Mesenchymal stem cell (in vitro differentiated cells and primary cell): Measurements from ENCODE around the gene KIAA0232.
A peak's percentile ranks its signal among the peaks of the same experiment; 100 is the strongest.

Source experiments
- DNase-seq: peaks from one replicate; pipeline ENCODE4 v3.0.0-alpha.2; 2013
- H2AFZ ChIP-seq: one replicate; pipeline ENCODE4 v1.6.1; 2013; ENCODE audit warnings: low read depth, mild to moderate bottlenecking, control low read depth, inconsistent platforms, low read length, moderate library complexity
- H2AK5ac ChIP-seq: 2 replicates; pipeline ENCODE4 v1.6.1; 2013; ENCODE audit warnings: low read length, moderate library complexity, mild to moderate bottlenecking, inconsistent platforms; ENCODE audit not compliant: severe bottlenecking
- H2BK120ac ChIP-seq: one replicate; pipeline ENCODE4 v1.6.1; 2013; ENCODE audit warnings: low read depth, mild to moderate bottlenecking, inconsistent platforms, low read length, moderate library complexity
- H2BK12ac ChIP-seq, 2 experiments: one replicate each; pipeline ENCODE4 v1.6.1; 2013; ENCODE audit warnings: inconsistent platforms in 2 of 2, low read length in 2 of 2, mild to moderate bottlenecking in 2 of 2, moderate library complexity in 2 of 2, control low read depth in 1 of 2
- H2BK15ac ChIP-seq: one replicate; pipeline ENCODE4 v1.6.1; 2013; ENCODE audit warnings: mild to moderate bottlenecking, low read depth, inconsistent platforms; ENCODE audit not compliant: poor library complexity, severe bottlenecking
- H2BK5ac ChIP-seq: 2 replicates; pipeline ENCODE4 v1.6.1; 2013; ENCODE audit warnings: low read depth, mild to moderate bottlenecking, low read length, control low read depth, inconsistent platforms; ENCODE audit not compliant: poor library complexity, severe bottlenecking
- H3K14ac ChIP-seq, 2 experiments: one replicate each; pipeline ENCODE4 v1.6.1; 2013; ENCODE audit warnings: inconsistent platforms in 2 of 2, low read length in 2 of 2, control low read depth in 1 of 2, mild to moderate bottlenecking in 1 of 2, moderate library complexity in 1 of 2
- H3K18ac ChIP-seq, 2 experiments: one replicate each; pipeline ENCODE4 v1.6.1; 2013; ENCODE audit warnings: inconsistent platforms in 2 of 2, low read length in 2 of 2, control low read depth in 1 of 2, low read depth in 1 of 2, mild to moderate bottlenecking in 1 of 2
- H3K23ac ChIP-seq, 2 experiments: one replicate each; pipeline ENCODE4 v1.6.1; 2013; ENCODE audit warnings: inconsistent platforms in 2 of 2, low read length in 2 of 2, mild to moderate bottlenecking in 2 of 2, moderate library complexity in 2 of 2, control low read depth in 1 of 2
- H3K27ac ChIP-seq: 2 replicates; pipeline ENCODE4 v1.5.1; 2013; ENCODE audit warnings: mild to moderate bottlenecking, moderate library complexity, low read length, control low read depth, inconsistent platforms; ENCODE audit not compliant: poor library complexity, severe bottlenecking
- H3K27me3 ChIP-seq, 2 experiments: 2 replicates each; pipeline versions ENCODE4 v1.6.1 to v1.7.0; 2013; ENCODE audit warnings: low read length in 2 of 2, mild to moderate bottlenecking in 2 of 2, moderate library complexity in 2 of 2, control low read depth in 1 of 2, inconsistent platforms in 1 of 2; ENCODE audit not compliant: control insufficient read depth in 1 of 2, insufficient read depth in 1 of 2
- H3K36me3 ChIP-seq, 2 experiments: 2 replicates each; pipeline versions ENCODE4 v1.6.1 to v1.7.0; 2013; ENCODE audit warnings: low read length in 2 of 2, control low read depth in 1 of 2, inconsistent platforms in 1 of 2, low read depth in 1 of 2, mild to moderate bottlenecking in 1 of 2; ENCODE audit not compliant: insufficient read depth in 2 of 2, control insufficient read depth in 1 of 2
- H3K4ac ChIP-seq, 2 experiments: one replicate each; pipeline ENCODE4 v1.6.1; 2013; ENCODE audit warnings: inconsistent platforms in 2 of 2, low read length in 2 of 2, mild to moderate bottlenecking in 2 of 2, moderate library complexity in 2 of 2, control low read depth in 1 of 2, low read depth in 1 of 2
- H3K4me1 ChIP-seq: 2 replicates; pipeline ENCODE4 v1.6.1; 2013; ENCODE audit warnings: low read depth, low read length, control low read depth; ENCODE audit not compliant: control insufficient read depth, insufficient read depth
- H3K4me2 ChIP-seq: 2 replicates; pipeline ENCODE4 v1.6.1; 2013; ENCODE audit warnings: low read length, mild to moderate bottlenecking, inconsistent platforms; ENCODE audit not compliant: poor library complexity, severe bottlenecking
- H3K4me3 ChIP-seq, 2 experiments: 2 replicates each; pipeline versions ENCODE4 v1.5.1 to v1.7.0; 2013; ENCODE audit warnings: low read length in 2 of 2, mild to moderate bottlenecking in 2 of 2, control low read depth in 1 of 2, low read depth in 1 of 2; ENCODE audit not compliant: insufficient read depth in 1 of 2
- H3K79me1 ChIP-seq: replicated peaks from 2 replicates; pipeline ENCODE4 v1.6.1; 2013; ENCODE audit warnings: mild to moderate bottlenecking, control low read depth, low read length, inconsistent platforms; ENCODE audit not compliant: poor library complexity, severe bottlenecking
- H3K9ac ChIP-seq: 2 replicates; pipeline ENCODE4 v1.7.0; 2013; ENCODE audit warnings: mild to moderate bottlenecking, low read length, moderate library complexity
- H3K9me3 ChIP-seq: 2 replicates; pipeline ENCODE4 v1.7.0; 2013; ENCODE audit warnings: mild to moderate bottlenecking, low read length; ENCODE audit not compliant: control insufficient read depth
- H4K8ac ChIP-seq: one replicate; pipeline ENCODE4 v1.6.1; 2013; ENCODE audit warnings: inconsistent platforms, mild to moderate bottlenecking, low read length, moderate library complexity
- H4K91ac ChIP-seq: one replicate; pipeline ENCODE4 v1.6.1; 2013; ENCODE audit warnings: mild to moderate bottlenecking, low read length, inconsistent platforms
- WGBS: methylation state at CpG from one replicate; pipeline ENCODE4 v1.1.7; 2013; ENCODE audit warnings: mixed read lengths; 5-methylcytosine and 5-hydroxymethylcytosine counted together

The KIAA0232 gene

GRCh38 chr4:6852582-6852981 is 70.1 kb downstream of the KIAA0232 start:
- Histone ChIP-seq H3K9me3 (peaks cover 11% of the 10 kb centered on the region), H2AFZ (no peak overlapping the region), H3K27ac (no peak overlapping the region), H3K4me3 (peak overlapping the region in 1 of 2 experiments; percentile 23), H2AK5ac (no peak overlapping the region), H3K14ac (no peak overlapping the region), H2BK120ac (no peak overlapping the region), H4K91ac (no peak overlapping the region), H3K23ac (no peak overlapping the region), H2BK15ac (no peak overlapping the region), H3K9ac (no peak overlapping the region), H2BK12ac (no peak overlapping the region), H4K8ac (no peak overlapping the region), H3K4me2 (no peak overlapping the region), H3K18ac (no peak overlapping the region), H3K79me1 (peaks cover 35% of the 10 kb centered on the region), H3K4me1 (peaks cover 5% of the 10 kb centered on the region), H2BK5ac (no peak overlapping the region), H3K4ac (no peak overlapping the region), H3K27me3 (no peaks in the 10 kb centered on the region), H3K36me3 (peaks cover 22 to 36% of the 10 kb centered on the region in 2 experiments)
- WGBS = 0% methylated on average over 1 of the region's 1 CpG
- DNase-seq = no peak

DNA sequence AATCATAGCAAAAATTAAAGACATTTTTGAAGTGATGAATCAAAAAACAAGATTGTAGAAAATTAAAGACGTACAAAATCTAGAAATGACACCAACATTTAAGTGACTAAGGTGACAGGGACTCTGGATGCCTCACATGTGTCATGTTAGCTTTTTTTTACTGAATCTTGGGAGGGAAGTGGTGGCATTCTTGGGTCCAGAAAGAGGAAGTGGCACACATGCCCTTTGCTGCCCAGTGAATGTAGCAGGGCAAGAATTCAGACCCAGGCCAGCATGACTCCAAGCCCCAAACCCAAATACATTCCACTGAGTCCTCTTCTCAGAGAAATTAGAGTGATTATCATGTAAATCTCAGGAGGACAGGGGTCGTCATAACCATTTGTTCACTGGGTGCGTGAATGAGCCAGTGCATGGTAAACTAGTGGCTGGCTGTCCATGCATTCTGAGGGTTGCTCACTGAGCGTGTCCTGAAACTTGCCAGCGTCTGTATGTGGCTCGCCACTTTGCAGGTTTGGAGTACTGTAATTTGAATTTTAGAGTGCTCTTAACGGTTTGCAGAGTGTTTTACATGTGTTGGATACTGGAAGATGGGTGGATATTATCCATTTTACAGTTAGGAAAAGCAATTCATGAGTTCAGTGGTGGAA is 71.7 kb downstream of the KIAA0232 start:
- Histone ChIP-seq H3K4me2 (no peak overlapping the region), H3K27me3 (no peaks in the 10 kb centered on the region), H3K4ac (no peak overlapping the region), H3K27ac (no peak overlapping the region), H4K91ac (no peak overlapping the region), H3K14ac (no peak overlapping the region), H3K4me3 (no peak overlapping the region), H3K36me3 (peaks cover 17 to 40% of the 10 kb centered on the region in 2 experiments), H3K4me1 (peaks cover 5% of the 10 kb centered on the region), H2BK120ac (no peak overlapping the region), H3K18ac (no peak overlapping the region), H2BK15ac (no peak overlapping the region), H2AK5ac (peak overlapping the region; percentile 36), H3K79me1 (peaks cover 34% of the 10 kb centered on the region), H3K9me3 (peaks cover 11% of the 10 kb centered on the region), H4K8ac (no peak overlapping the region), H3K23ac (no peak overlapping the region), H2BK12ac (no peak overlapping the region), H3K9ac (no peak overlapping the region), H2BK5ac (no peak overlapping the region), H2AFZ (no peak overlapping the region)
- 97% methylated on average over 6 of the region's 7 CpGs for WGBS
- DNase-seq = no peak

DNA sequence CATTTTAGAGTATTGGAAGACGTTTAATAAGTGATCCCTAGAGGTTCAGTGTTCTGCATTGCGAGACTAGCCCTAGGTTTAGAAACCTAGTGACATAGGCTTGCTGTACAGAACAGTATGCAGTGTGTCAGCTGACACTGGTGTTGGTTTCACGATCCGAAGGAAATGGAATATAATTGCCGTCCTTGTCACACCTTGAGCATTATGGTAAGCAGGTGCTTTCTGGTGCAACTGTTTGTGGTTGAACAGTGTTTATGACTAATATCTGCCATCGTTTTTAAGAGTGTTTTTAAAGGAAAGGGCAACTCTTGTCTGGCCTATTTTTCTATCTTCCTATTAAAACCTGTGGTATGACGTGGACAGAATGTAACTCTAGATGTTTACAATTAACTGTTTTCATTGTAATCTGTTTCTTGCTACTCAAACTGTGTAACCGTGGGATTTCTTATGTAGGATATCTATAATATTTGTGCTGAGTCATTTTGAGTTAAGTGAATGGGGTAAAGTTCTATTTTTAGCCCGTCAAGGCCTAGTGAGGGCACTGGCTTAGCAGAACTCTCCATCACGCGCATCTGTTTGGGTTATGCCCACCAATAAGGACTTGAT is 73.3 kb downstream of the KIAA0232 start:
- Histone ChIP-seq H3K4me2 (no peak overlapping the region), H3K4ac (peak overlapping the region in 1 of 2 experiments; percentile 35), H3K9ac (no peak overlapping the region), H2BK12ac (peak overlapping the region; percentile 50 to 95), H2AFZ (no peak overlapping the region), H4K8ac (peak overlapping the region; percentile 57), H2AK5ac (no peak overlapping the region), H2BK5ac (no peak overlapping the region), H2BK120ac (no peak overlapping the region), H3K36me3 (peaks cover 14 to 55% of the 10 kb centered on the region in 2 experiments), H3K27ac (peak overlapping the region; percentile 53), H3K4me3 (no peak overlapping the region), H3K4me1 (peaks cover 5% of the 10 kb centered on the region), H3K79me1 (peaks cover 34% of the 10 kb centered on the region), H4K91ac (peak overlapping the region; percentile 25), H3K9me3 (peaks cover 11% of the 10 kb centered on the region), H3K23ac (no peak overlapping the region), H3K27me3 (no peaks in the 10 kb centered on the region), H3K18ac (peak overlapping the region; percentile 73 to 91), H2BK15ac (no peak overlapping the region), H3K14ac (no peak overlapping the region)
- DNase-seq = peak; percentile 95
- WGBS = 44% methylated on average over 9 of the region's 11 CpGs

GRCh38 chr4:6856391-6856790 is 73.9 kb downstream of the KIAA0232 start:
- 100% methylated on average over 1 of the region's 2 CpGs for WGBS
- Histone ChIP-seq H3K27me3 (no peaks in the 10 kb centered on the region), H3K14ac (no peak overlapping the region), H2BK5ac (no peak overlapping the region), H4K8ac (no peak overlapping the region), H2AK5ac (no peak overlapping the region), H4K91ac (no peak overlapping the region), H3K4ac (no peak overlapping the region), H3K79me1 (peaks cover 37% of the 10 kb centered on the region), H3K23ac (no peak overlapping the region), H3K4me2 (no peak overlapping the region), H3K9ac (no peak overlapping the region), H2AFZ (no peak overlapping the region), H3K4me3 (no peak overlapping the region), H2BK120ac (no peak overlapping the region), H2BK12ac (no peak overlapping the region), H2BK15ac (no peak overlapping the region), H3K4me1 (peaks cover 5% of the 10 kb centered on the region), H3K36me3 (peaks cover 17 to 58% of the 10 kb centered on the region in 2 experiments), H3K18ac (no peak overlapping the region), H3K9me3 (peaks cover 11% of the 10 kb centered on the region), H3K27ac (no peak overlapping the region)
- no peak for DNase-seq
